BE2C (cell line): ENCODE results near the gene RGS2.

Experiments
- DNase-seq: peaks from one replicate; pipeline ENCODE4 v3.0.0-alpha.2; 2020
- H3K27me3 ChIP-seq: fragments of 250-450 bp; sonication (Bioruptor Pico); 2 replicates; pipeline ENCODE4 v1.5.1; 2020; ENCODE audit warnings: mild to moderate bottlenecking
- H3K36me3 ChIP-seq: fragments of 250-450 bp; sonication (Bioruptor Pico); 2 replicates; pipeline ENCODE4 v1.5.1; 2020; ENCODE audit warnings: mild to moderate bottlenecking
- H3K4me1 ChIP-seq: fragments of 250-450 bp; sonication (Bioruptor Pico); 2 replicates; pipeline ENCODE4 v1.5.1; 2020
- H3K4me3 ChIP-seq: 2 replicates; pipeline ENCODE4 v1.5.1; 2011; ENCODE audit warnings: low read depth, low read length
- H3K9me3 ChIP-seq: fragments of 250-450 bp; sonication (Bioruptor Pico); 2 replicates; pipeline ENCODE4 v1.5.1; 2020
- TF ChIP-seq, protein P1 (sequence below): IDR thresholded peaks from 2 replicates; pipeline ENCODE4 v1.5.1; 2012; ENCODE audit warnings: mild to moderate bottlenecking, low read depth, low read length

RGS2 gene

DNA sequence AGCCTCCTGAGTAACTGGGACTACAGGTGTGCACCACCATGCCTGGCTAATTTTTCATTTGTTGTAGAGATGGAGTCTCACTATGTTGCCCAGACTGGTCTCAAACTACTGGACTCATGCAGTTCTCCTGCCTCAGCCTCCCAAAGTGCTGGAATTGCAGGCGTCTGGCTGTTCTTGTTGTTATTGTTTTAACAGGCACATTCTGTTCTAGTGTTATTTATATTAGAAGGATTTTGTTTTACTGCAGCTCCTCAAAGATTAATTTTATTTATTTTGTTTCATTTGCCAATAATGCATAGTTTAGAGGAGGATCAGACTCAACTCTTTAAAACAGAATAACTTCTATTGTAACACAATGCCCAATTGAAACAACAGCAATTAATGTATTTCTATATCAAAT, 35.5 kb downstream of the RGS2 start:
- TF ChIP-seq, protein P1, sequence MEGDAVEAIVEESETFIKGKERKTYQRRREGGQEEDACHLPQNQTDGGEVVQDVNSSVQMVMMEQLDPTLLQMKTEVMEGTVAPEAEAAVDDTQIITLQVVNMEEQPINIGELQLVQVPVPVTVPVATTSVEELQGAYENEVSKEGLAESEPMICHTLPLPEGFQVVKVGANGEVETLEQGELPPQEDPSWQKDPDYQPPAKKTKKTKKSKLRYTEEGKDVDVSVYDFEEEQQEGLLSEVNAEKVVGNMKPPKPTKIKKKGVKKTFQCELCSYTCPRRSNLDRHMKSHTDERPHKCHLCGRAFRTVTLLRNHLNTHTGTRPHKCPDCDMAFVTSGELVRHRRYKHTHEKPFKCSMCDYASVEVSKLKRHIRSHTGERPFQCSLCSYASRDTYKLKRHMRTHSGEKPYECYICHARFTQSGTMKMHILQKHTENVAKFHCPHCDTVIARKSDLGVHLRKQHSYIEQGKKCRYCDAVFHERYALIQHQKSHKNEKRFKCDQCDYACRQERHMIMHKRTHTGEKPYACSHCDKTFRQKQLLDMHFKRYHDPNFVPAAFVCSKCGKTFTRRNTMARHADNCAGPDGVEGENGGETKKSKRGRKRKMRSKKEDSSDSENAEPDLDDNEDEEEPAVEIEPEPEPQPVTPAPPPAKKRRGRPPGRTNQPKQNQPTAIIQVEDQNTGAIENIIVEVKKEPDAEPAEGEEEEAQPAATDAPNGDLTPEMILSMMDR, result no peak
- Histone ChIP-seq H3K4me3 (no peak overlapping the region), H3K36me3 (no peaks in the 10 kb centered on the region), H3K9me3 (no peaks in the 10 kb centered on the region), H3K27me3 (no peaks in the 10 kb centered on the region), H3K4me1 (peaks cover 6% of the 10 kb centered on the region)
- no peak for DNase-seq

DNA sequence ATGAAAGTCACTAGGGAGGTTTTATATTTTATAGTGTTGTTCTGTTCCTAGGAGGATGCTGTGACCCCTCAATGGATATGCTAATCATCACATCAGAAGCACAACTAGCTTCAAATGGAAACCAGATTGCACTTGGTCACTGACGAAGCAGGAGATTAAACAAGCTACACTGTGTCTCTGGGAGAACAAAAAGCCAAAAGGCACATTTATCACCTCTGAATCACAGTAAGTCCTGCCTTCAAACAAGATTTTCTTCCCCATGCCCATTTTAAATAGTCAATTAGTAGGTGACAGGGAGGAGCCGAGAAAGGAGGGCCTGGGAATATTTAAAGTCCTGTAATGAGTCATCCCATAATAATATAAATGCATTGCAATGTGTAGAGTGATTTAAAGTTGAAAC, 38.1 kb downstream of the RGS2 start:
- peaks cover 13% of the 10 kb centered on the region for H3K4me1 ChIP-seq
- no peak for DNase-seq
- no peak overlapping the region for H3K4me3 ChIP-seq
- no peaks in the 10 kb centered on the region for H3K9me3 ChIP-seq
- TF ChIP-seq, protein P1, result no peak
- H3K36me3 ChIP-seq, result no peaks in the 10 kb centered on the region
- no peaks in the 10 kb centered on the region for H3K27me3 ChIP-seq

DNA sequence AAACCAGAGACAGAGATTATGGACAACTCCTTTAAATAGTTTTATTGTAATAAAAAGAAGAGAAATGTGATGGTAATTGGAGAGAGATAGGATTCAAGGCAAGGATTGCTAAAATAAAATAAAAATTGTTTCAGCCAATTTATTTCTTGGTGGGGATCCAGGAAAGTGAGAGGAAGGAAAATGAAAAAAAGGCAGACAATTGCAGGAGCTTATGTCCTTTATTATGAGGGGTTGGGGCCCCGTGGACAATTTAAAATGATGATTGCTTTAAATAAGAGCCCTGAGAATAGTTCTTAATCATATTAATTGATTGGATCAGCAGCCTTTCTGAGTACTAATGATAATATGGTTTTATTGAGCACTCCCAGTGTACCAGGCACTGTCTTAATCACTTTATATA, 40.2 kb downstream of the RGS2 start:
- TF ChIP-seq, protein P1, result no peak
- H3K4me1 ChIP-seq, result peaks cover 16% of the 10 kb centered on the region
- DNase-seq, result peak; percentile 43
- no peaks in the 10 kb centered on the region for H3K36me3 ChIP-seq
- H3K27me3 ChIP-seq, result no peaks in the 10 kb centered on the region
- H3K4me3 ChIP-seq, result no peak overlapping the region
- no peaks in the 10 kb centered on the region for H3K9me3 ChIP-seq

DNA sequence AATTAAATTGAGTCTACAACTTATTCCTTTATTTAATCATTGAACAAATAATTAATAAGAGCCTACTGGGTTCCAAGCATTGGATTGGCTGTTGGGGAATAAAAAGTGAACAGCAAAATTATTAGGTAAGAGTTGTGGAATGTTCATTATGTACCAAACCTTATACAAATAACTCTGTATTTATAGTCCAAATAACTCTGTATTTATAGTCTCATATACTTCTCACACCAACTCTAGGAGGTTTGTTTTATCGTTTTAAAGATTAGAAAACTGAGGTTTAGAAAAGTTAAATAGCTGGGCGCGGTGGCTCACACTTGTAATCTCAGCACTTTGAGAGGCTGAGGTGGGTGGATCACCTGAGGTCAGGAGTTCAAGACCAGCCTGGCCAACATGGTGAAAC, 40.6 kb downstream of the RGS2 start:
- TF ChIP-seq, protein P1, result no peak
- no peaks in the 10 kb centered on the region for H3K9me3 ChIP-seq
- H3K27me3 ChIP-seq, result no peaks in the 10 kb centered on the region
- peaks cover 16% of the 10 kb centered on the region for H3K4me1 ChIP-seq
- no peak for DNase-seq
- H3K36me3 ChIP-seq, result no peaks in the 10 kb centered on the region
- H3K4me3 ChIP-seq, result no peak overlapping the region

DNA sequence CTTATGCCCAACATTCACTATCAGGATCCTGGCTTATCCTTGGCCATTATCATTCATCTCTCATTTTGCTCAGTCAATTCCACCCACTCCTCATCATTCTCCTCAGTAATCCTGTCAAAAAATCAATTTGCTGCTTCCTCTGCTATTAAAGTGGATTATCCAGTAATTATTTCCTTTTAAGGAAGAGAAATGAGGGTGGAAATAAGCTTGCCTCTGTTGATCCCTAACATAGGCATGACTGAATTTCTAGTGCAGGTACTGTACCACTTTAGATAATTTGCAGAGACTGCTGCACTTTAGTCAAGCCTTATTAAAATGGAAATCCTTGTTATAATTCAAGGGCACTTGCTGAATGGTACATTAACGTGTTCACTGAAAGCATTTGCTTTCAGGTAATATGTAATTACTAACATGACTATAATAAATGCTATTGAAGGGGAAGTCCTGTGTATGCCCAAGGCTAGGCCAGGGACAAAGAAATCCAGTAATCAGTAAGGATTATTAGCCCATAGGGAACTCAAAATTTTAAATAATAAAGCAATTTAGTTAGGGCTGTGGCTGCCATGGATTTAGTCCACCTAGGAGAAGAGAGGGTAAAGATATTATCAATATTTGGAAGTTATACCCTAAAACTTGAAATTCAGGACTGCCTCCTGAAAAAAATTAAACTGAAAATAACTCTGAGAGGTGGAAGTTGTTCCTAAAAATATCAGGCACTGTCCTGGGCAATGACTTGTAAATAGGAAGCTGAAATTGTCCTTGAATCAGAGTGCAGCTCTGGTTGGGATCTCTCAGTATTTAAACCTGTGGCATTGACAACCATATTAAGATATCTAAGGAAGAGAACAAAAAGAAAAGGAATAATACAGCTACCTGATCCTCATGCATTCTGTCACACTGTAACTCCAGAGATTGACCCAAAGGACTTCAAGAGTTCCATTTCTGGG, 43.4 kb downstream of the RGS2 start:
- Histone ChIP-seq H3K27me3 (no peaks in the 10 kb centered on the region), H3K9me3 (no peaks in the 10 kb centered on the region), H3K4me3 (no peak overlapping the region), H3K36me3 (no peaks in the 10 kb centered on the region), H3K4me1 (peaks cover 13% of the 10 kb centered on the region)
- no peak for DNase-seq
- TF ChIP-seq, protein P1, result no peak

DNA sequence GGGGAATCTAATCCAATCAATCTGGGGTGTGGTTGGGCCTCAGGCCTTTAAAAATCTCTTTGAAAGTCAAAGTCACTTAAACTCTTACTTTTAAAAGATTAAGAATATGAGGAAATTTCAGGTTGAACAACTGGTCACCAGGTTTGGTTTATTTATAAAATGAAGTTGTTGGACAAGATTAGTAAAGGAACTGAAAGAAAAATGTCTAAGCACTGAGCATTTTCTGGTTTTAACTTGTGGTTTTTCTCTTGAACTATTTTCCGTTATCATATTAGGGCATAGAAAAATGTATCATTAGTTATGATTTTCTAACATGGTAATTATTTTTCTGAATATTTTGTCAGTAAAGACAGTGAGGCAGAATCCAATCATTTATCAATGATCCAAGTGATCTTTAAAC, 49.6 kb downstream of the RGS2 start:
- H3K4me3 ChIP-seq, result no peak overlapping the region
- TF ChIP-seq, protein P1, result no peak
- H3K27me3 ChIP-seq, result no peaks in the 10 kb centered on the region
- no peak for DNase-seq
- H3K36me3 ChIP-seq, result no peaks in the 10 kb centered on the region
- H3K4me1 ChIP-seq, result peaks cover 3% of the 10 kb centered on the region; the same call in 1 of the 2 replicates
- H3K9me3 ChIP-seq, result no peaks in the 10 kb centered on the region
